Measurements from ENCODE around the gene DCAF4.

The DCAF4 gene

DNA sequence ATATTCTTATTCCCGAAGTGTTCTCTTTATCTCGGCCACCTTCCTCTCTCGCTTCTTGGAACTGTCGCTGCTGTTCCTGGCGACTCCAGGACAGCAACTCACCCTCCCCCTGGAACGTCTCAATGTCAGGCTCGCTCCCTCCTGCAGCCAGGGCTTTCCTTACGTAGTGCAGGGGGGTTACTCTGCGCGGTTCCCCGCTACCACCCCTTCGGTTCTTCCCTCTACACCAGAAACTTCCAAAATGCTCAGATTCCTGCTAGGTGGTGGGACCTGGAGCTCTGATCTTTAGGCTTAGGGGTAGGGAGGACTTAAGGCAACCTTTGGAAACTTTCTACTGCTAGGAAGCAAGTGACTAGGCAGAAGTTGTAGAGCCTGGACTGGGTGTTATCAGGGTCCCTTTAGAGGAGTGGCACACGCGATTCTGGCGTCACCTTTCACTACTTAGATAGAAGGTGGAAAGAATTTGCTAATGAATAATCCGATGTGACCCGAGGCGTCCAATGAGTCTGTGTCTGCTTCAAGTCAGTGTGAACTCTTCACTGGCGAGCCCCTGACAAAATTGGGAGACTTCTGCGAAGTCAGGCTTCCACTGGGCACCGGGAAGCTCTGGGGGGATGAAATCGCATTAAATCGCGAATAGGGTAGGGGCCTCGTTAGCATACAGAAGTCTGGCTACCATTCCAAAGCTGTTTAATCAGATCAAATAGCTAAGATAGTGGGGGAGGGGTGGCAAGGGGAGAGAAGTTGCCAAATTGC lies 31.5 kb upstream of the DCAF4 start:
- DNase-seq: no peak

DNA sequence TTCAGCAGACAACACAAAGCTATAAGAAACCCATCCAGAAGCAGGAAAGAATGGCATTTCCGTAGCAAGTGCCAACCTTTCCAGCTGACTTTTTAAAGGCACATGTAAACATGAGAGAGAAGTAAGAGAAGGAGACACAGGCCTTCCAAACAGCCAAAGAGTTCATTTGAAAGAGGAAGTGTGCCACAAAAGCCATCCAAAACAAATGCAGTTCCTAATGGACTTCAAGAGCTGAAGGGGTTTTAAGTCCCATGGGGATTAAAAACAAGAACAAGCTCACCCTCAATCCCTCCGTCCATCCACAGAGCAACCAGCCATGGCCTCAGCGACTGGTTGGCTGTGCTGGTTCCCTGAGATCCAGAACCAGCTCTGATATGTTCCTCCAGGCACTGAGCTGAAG lies 27.8 kb upstream of the DCAF4 start:
- DNase-seq: no peak

DNA sequence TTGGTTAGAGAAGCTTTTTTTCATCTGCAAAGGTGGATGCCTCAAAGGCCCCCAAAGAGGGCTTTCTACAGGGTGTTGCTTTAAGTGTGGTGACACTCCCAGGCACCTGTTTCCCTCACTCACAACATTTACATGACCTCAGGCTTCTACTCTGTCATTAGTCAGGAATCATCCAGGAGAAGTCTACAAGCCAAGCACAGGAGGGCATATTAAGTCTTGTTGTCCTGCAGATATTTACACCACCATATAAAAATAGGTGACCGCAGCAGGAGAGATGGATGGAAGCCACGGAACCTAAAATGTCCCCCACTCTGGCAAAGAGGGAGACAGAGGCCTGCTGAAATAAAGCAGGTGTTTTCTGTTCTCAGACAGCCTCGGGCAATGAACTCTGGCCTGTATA lies 24.9 kb upstream of the DCAF4 start:
- DNase-seq: no peak

DNA sequence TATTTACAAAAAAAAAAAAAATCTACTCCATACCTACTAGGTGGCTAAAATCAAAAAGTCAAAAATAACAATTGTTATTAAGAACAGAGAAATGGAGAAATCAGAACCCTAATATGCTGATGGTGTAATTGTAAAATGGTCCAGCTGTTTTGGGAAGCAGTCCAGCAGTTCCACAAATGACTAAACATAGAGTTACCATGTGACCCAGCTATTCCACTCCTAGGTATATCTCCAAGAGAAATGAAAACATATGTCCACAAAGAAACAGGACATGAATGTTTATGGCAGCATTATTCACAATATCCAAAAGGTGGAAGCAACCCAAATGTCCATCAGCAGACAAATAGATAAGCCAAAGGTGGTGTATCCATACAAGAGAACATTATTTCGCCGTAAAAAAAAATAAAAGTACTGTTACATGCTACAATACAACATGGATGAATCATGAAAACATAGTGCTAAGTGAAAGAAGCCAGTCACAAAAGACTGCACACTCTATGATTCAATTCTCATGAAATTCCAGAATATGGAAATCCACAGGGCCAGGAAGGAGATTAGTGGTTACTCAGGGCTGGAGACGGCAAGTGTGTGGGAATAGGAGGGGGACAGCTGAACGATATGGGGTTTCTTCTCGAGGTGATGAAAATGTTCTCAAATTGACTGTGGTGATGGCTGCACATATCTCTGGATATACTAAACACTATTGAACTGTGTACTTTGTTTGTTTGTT lies 23.3 kb upstream of the DCAF4 start:
- no peak for DNase-seq

DNA sequence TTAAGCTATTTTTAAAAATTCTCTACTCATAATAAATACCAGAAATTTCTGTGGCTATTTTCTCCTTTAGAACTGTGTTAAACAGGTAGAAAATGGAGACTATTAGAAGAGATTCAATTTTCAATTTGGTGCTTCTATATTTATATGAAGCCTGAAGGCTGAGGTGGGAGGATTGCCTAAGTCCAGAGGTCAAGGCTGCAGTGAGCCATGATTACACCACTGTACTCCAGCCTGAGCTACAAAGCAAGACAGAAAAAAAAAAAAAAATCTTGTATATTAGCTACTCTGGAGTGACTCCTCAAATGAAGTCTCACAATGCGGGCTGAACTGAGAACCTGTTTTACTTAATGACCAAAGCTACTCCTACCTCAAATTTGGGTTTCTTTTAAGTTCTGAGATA lies 22.5 kb upstream of the DCAF4 start:
- DNase-seq: no peak

DNA sequence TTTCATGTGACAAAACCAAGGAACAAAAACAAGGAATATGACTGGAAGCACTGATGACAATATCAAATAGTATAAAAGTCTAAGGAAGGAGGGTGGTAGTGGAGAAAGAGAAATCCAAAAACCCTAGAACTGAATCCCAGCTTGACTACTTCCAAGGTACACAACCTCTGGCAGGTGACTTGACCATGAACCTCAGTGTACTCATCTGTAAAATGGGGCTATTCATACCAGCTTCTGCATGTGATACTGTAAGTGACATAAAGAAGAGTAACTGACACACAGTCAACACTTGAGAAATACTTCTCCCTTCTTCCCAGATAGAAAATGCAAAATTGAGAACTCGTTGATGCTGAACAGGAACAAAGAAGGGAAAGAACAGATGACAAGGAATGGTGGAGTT lies 22.0 kb upstream of the DCAF4 start:
- DNase-seq: no peak

DNA sequence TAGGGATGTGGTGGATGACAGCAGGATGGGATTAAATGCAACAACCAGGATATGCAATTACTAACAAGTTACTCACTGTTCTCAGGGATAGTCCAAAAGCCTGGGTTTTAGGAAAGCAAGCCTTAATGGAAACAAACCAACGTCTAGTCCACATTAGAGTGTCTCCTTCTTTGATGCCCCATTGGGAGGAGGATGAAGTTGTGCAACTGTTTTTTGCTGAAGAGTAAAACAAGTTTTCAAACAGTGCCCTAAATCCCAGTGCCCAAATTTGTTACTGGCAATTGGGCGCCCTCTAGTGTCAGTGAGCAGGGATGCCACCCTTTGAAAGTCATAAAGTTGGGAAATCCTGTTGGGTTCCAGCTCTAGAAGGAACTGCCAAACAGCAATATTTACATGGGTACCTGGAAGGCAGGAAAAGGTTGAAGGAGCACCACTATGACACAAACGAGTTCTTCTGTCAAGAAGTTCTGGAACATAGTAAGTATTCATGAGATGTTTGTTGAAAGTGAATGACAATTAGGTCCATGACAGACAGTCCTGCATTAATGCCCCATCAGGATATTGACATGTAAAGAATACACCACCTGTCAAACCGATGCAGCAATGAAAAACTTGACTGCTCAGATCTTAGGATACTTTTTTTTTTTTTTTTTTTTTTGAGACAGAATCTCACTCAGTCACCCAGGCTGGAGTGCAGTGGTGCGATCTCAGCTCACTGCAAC lies 21.3 kb upstream of the DCAF4 start:
- peak; percentile 49 for DNase-seq

DNA sequence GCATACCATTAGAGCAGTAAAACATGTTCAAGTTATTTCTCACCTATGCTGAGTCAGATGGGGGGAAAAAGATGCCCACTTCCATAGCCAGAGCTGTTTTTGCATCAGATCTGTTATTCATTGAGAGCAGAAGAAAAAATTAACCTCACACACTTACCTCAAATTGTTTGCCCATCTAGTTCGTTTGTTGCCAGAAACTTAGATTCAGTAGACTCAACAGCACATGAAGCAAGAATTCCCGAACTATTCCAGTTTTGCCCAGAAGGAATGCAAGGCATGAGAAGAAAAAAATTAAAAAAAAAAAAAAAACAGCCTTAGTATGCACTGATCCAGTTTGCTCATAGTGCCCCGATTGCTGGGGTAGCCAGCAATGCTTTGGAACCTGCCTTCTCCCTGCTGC lies 19.9 kb upstream of the DCAF4 start:
- peak; percentile 84 for DNase-seq

DNA sequence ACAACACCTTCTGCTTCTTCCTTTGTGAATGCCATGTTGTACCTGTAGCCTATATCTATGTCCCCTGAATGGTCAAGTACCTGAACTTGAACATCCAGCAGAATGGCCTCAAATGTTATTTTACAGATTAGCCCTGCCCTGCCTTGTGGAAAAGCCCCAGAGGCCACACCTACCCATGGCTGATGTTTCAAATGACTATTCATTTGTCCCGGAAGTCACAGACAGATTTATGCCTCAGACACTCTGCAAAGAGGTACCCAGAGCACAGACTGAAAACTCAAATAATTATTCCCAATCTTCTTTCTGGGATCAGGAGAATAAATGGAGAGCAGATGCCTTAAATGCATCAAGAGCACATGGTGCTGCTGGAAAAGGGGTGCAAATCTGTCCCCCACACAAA lies 19.4 kb upstream of the DCAF4 start:
- peak; percentile 20 for DNase-seq

DNA sequence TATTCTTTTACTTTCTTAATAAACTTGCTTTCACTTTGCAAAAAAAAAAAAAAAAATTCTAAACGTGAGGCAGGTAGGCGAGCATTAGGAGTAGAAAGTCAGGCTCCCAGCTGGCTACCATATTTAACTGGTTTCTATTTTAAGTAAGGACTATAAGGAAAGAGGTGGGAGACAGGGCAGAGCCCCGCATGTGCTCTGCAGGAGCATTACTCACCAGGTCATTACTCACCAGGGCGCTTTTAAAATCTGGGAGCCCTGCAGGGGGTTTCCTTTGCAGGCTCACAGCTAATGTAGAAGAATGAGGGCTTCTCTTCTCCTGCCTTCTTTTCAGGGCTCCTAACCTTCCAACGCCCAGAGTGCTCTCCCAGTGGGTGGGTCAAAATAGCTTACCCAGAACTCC lies 18.4 kb upstream of the DCAF4 start:
- peak; percentile 72 for DNase-seq

DNA sequence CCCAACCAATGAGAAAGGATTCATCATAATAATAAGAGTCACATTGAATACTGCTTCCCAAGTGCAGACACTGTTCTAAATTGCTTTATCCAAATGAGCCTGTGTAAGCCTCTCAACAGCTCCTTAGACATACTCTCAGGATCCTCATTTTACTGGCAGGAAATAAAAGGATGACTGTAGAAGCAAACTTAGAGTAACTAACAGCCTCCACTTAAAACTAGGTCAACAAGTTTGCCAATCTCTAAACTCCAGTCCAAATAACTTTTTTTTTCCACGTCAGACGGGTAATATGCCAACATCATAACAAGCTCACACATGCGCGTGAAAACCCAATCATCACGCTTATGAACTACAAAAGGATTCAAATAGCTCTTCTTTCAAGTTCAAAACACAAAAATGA lies 17.1 kb upstream of the DCAF4 start:
- no peak for DNase-seq

DNA sequence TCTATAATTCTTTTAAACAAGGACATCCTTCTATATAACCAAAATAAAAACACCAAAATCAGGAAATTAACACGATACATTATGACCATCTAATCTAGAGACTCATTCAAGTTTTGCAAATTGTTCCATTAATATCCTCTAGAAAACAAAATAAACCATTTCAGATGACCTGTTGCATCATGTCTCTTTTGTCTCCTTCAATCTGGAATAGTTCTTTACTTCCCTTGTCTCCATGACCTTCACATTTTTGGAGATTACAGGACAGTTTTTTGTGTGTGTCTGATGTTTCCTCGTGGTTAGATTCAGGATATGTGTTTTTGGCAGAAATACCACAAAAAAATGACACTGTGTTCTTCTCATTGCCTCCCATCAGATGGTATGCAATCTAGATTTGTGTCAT lies 12.5 kb upstream of the DCAF4 start:
- DNase-seq: no peak

DNA sequence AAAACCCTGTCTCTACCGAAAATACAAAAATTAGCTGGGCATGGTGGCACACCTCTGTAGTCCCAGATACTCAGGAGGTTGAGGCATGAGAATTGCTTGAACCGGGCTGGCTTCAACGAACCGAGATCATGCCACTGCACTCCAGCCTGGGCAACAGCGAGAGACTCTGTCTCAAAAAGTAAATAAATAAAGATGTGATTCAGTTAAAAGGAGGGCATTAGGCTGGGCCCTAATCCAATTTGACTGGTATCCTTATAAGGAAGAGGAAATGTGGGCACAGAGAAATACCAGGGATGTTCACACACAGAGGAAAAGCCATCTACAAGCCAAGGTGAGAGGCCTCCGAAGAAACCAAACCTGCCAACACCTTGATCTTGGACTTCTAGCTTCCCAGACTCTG lies 10.1 kb upstream of the DCAF4 start:
- no peak for DNase-seq

DNA sequence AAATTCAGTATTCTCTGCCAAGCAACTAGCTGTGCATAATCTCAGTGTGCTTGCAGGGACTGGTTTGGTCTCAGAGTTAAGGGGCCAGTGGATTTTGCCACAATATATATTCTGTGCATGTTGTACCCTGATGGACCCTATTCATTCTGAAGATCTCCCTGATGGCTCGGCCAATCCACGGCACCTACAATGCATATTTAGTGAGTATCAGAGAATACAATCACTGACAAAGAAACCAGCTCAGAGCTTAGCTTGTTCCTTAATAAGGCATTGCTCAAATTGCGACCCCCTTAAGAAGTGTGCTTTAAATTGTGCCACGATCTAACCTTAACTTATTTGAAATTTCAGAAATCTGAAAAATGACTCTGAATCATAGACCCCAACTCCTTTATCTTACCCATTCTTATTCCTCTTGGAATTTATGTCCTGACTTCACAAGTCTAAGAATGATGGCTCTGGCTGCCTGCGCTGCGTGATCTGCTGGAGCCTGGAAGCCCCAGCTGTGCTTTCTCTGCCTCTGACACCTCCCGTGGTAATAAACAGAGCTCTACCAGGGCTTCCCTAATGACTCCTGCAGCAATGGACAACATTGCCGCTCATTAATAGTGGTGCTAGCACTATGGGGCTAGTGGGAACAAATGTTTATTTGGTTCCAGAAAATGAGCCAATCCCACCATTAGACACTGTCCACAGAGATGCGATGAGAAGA lies 9.0 kb upstream of the DCAF4 start:
- no peak for DNase-seq

DNA sequence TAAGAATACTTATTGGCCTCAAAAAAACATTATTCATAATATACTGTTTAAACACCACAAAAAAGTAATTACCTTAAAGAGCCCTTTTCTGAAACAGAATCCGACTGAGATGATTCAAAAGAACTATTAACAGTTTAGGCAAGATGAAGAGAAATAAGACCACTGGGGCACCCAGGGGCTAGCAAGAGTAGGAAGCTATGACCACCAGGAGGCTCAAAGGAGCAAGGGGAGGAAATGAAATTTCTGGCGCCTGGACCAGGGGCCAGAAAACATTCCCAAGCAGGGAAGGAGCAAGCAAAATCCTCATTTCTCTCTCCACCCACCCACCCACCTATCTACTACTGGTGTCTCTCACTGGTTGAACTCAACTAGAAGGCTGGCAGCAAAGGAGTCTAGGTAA lies 6.3 kb upstream of the DCAF4 start:
- DNase-seq: no peak

DNA sequence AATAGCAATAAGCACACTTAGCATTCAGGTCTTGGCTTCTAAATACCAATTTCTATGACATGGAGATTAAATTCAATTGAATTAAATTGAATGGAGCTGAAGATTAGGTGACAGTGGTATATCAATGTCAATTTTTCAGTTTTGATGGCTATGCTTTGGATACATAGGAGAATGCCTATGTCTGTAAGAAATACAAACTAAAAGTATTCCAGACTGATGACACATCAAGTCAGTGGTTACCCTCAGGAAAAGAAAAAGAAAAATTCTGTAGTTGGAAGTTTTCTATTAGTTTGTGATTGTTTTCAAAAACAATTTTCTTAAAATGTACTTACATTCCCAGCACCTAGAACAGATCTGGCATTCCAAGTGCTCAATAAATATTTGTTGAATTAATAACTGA lies 4.9 kb upstream of the DCAF4 start:
- DNase-seq: no peak

DNA sequence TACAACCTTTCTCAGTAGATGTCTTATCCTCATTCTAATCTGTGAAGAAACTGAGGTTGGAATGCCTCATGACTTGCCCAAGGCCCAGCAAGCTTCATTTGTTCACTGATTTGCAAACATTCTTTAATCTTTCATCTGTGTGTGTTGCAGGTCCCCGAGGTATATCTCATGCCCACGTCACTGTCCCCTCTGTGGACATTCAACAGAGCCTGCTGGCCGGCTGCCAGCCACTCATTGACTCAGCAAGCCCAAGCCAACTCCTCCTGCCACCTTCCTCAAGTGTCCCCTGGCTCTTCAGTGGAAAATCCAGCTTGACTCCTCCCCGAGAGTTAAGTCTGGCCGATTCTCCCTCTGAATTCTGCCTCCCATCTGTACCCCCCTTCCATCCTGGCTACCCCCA lies 1.9 kb upstream of the DCAF4 start:
- DNase-seq: no peak

DNA sequence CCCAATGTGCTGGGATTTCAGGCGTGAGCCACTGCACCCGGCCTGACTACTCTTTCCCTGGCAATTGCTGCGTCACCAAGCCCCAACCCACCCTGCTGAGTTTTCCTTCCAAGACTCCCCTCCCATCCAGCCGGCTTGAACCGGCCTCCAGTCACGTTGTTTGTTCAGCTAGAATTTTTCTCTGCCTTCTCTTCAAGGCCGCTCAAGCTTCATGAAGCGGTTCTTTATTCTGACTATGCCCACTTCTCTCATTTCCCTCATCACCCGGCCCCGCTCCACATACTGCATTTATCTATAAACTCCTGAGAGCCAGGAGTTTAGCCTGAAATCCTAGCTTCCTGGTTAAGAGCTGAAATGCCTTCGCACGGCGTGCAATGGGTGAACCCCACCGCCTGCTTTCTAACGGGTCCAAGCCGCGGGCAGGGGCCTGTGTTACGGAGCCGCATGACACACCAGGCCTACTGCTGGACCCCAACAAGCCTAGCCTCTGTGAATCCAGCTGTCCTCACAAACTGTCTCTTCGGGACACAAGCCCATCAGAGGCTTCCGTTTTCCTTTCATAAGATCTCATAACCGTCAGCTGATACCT lies 999 bp upstream of the DCAF4 start:
- DNase-seq: no peak

DNA sequence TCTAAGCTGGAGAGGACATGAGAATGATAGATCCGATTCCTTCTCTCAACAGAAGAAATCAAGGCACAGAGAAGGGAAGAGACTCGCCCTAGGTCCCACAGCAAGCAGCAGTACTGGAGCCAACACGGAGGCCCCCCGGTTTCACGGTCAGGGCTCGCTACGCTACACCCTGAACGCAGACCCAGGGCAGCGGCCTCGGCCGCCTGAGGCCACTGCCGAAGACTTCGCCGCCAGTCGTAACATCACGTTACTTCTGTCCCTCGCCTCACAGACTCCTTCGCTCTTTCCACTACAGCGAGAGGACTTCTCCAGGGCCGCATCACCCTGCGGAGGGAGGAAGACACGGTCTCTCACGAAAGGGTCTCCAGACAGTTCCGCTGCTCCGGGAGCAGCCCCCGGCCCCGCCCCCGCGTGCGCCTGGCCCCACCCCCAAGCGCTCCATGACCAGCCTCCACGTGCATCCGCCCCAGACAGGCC lies 411 bp upstream of the DCAF4 start:
- DNase-seq: no peak

DNA sequence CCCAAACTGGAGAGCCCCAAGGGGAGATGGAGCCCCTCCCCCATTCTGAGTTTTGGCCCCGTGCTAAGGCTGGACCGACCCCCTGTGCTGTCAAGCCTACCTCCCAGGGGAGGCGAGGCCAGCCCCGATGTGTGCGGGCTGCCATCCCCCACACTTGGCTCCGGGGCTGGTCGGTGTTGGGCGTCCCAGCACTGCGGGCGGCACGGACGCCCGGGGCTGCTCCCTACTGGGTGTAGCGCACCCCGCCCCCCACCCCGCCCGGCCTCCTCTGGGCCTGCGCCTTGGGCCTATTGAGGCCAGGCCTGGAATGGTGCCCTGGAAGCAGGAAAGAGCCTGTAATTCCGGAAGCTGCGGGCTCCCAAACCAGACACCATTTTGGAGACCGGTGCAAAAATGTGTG lies 2.6 kb downstream of the DCAF4 start:
- no peak for DNase-seq

DNA sequence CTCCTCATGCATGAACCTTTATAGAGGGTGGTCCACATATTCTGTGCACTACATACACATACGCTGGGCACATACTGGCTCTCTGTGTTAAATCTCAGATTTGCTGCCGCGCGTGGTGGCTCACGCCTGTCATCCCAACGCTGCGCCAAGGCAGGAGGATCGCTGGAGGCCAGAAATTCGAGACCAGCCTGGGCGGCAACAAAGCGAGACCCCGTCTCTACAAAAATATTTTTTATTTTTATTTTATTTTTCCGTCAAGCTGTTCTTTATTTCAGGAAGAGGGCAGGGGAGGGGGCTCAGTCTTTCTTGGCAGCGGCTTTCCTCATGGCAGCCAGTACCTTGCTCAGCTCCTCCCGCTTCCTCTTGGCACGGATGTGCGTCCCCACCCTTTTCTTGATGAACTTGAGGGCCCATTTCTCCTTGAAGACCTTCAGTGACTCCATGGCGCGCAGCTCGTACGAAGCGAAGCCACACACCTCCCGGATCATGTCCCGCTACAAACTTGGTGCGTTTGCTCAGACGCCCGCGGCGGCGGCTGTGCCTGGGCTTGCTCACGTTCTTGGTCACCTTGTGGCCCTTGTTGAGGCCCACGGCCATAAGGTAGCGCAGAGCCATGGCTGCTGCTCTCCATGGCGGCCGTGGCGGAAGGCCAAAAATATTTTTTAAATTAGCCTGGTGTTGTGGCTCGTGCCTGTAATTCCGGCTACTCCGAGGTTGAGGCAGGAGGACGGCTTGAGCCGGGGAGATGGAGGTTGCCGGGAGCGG lies 3.2 kb downstream of the DCAF4 start:
- DNase-seq: no peak

DNA sequence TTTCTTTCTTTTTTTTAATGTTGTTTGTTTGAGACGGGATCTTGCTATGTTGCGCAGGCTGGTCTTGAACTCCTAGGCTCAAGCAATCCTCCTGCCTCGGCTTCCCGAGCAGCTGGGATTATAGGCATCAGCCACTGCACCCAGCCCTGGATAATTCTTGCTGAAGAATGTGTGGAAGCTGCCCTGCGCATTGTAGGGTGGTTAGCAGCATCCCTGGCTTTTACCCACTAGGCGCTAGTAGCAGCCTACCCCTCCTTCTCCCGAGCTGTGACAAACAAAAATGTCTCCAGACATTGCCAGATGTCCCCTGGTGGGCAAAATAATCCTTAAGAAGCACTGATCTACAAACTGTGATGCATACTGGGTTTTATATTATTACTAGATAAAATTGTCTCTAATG lies 6.6 kb downstream of the DCAF4 start:
- no peak for DNase-seq
